Neural cell (in vitro differentiated cells): ENCODE measurements around the gene CTSF. TPM values are rescaled to one million over a fixed set of nuclear protein-coding genes. Genes with fewer than 3 reads are reported as not detected.

Experiments used
- H2AFZ ChIP-seq: fragments of 200-600, 300-800 bp; sonication (generic), shearing (Covaris generic); 2 replicates; pipeline ENCODE4 v1.6.0; 2014; ENCODE audit warnings: low read depth, mild to moderate bottlenecking, antibody characterized with exemption, low read length, moderate library complexity
- H3F3A ChIP-seq: fragments of 200-600 bp; shearing (Covaris generic); 2 replicates; pipeline ENCODE4 v1.6.1; 2016; ENCODE audit warnings: mild to moderate bottlenecking, moderate library complexity, mixed read lengths, antibody characterized with exemption, low read length; ENCODE audit not compliant: insufficient read depth, poor library complexity, severe bottlenecking
- H3K27ac ChIP-seq: fragments of 200-600, 300-800 bp; sonication (generic), shearing (Covaris generic); 2 replicates; pipeline ENCODE4 v1.5.1; 2014; ENCODE audit warnings: mild to moderate bottlenecking, low read length, moderate library complexity
- H3K27me3 ChIP-seq: fragments of 300-800, 200-600 bp; sonication (generic), shearing (Covaris generic); 2 replicates; pipeline ENCODE4 v1.6.0; 2014; ENCODE audit warnings: mild to moderate bottlenecking, low read depth, low read length, moderate library complexity; ENCODE audit not compliant: insufficient read depth
- H3K36me3 ChIP-seq: fragments of 300-800, 200-600 bp; sonication (generic), shearing (Covaris generic); 2 replicates; pipeline ENCODE4 v1.5.1; 2014; ENCODE audit warnings: mild to moderate bottlenecking, antibody characterized with exemption, low read length, moderate library complexity; ENCODE audit not compliant: insufficient read depth
- H3K4me2 ChIP-seq: fragments of 300-800, 200-600 bp; sonication (generic), shearing (Covaris generic); 2 replicates; pipeline ENCODE4 v1.6.0; 2014; ENCODE audit warnings: mild to moderate bottlenecking, low read length
- H3K4me3 ChIP-seq: fragments of 300-800, 200-600 bp; sonication (generic), shearing (Covaris generic); 2 replicates; pipeline ENCODE4 v1.5.1; 2014; ENCODE audit warnings: mild to moderate bottlenecking, low read length, moderate library complexity
- H3K79me2 ChIP-seq: fragments of 200-600 bp; shearing (Covaris generic); replicated peaks from 2 replicates; pipeline ENCODE4 v1.6.0; 2014; ENCODE audit warnings: mild to moderate bottlenecking, low read length, moderate library complexity; ENCODE audit not compliant: insufficient read depth
- H3K9ac ChIP-seq: fragments of 300-800, 200-600 bp; sonication (generic), shearing (Covaris generic); 2 replicates; pipeline ENCODE4 v1.6.1; 2016; ENCODE audit warnings: mild to moderate bottlenecking, low read length, mixed read lengths
- H3K9me2 ChIP-seq: fragments of 200-600 bp; shearing (Covaris generic); 2 replicates; pipeline ENCODE4 v1.6.1; 2016; ENCODE audit warnings: mild to moderate bottlenecking, low read length, mixed read lengths; ENCODE audit not compliant: insufficient read depth
- H3K9me3 ChIP-seq: fragments of 200-600, 300-800 bp; sonication (generic), shearing (Covaris generic); 2 replicates; pipeline ENCODE4 v1.6.1; 2016; ENCODE audit warnings: mild to moderate bottlenecking, mixed run types, low read length, moderate library complexity, mixed read lengths
- H4K20me1 ChIP-seq: fragments of 200-600 bp; shearing (Covaris generic); 2 replicates; pipeline ENCODE4 v1.6.1; 2016; ENCODE audit warnings: mild to moderate bottlenecking, mixed run types; ENCODE audit not compliant: insufficient read depth
- CTCF ChIP-seq: fragments of 450-650 bp; IDR thresholded peaks from 2 replicates; pipeline ENCODE4 v1.5.1; 2014; ENCODE audit warnings: antibody characterized with exemption, mild to moderate bottlenecking, moderate library complexity; ENCODE audit not compliant: poor library complexity, severe bottlenecking
- EP300 ChIP-seq: fragments of 450-650 bp; conservative IDR thresholded peaks from 2 replicates; pipeline ENCODE4 v1.6.1; 2014; ENCODE audit warnings: antibody characterized with exemption, mild to moderate bottlenecking, moderate library complexity; ENCODE audit not compliant: poor library complexity, severe bottlenecking
- EZH2 ChIP-seq: fragments of 200-600, 300-800 bp; shearing (Covaris generic), sonication (generic); IDR thresholded peaks from 2 replicates; pipeline ENCODE4 v1.6.1; 2014; ENCODE audit warnings: antibody characterized with exemption, low read length, borderline replicate concordance, mild to moderate bottlenecking; ENCODE audit not compliant: insufficient read depth, poor library complexity, severe bottlenecking
- MXI1 ChIP-seq: fragments of 450-650 bp; conservative IDR thresholded peaks from 2 replicates; pipeline ENCODE4 v1.6.1; 2014; ENCODE audit warnings: antibody characterized with exemption, mild to moderate bottlenecking; ENCODE audit not compliant: poor library complexity, severe bottlenecking
- POLR2AphosphoS5 ChIP-seq: IDR thresholded peaks from 2 replicates; pipeline ENCODE4 v1.6.1; 2012
- RAD21 ChIP-seq: fragments of 450-650 bp; conservative IDR thresholded peaks from 2 replicates; pipeline ENCODE4 v1.6.1; 2014; ENCODE audit warnings: antibody characterized with exemption, mild to moderate bottlenecking, moderate library complexity
- REST ChIP-seq: IDR thresholded peaks from 2 replicates; pipeline ENCODE4 v1.6.1; 2012; ENCODE audit warnings: borderline replicate concordance
- SMC3 ChIP-seq: fragments of 450-650 bp; conservative IDR thresholded peaks from 2 replicates; pipeline ENCODE4 v1.6.1; 2014; ENCODE audit warnings: antibody characterized with exemption, mild to moderate bottlenecking, moderate library complexity; ENCODE audit not compliant: poor library complexity
- TAF1 ChIP-seq: IDR thresholded peaks from 2 replicates; pipeline ENCODE4 v1.6.1; 2012; ENCODE audit warnings: low read depth
- polyA plus RNA-seq: library from polyadenylated mRNA; depleted of rRNA; stranded (reverse); fragments of >200 nt; gene quantifications from 2 replicates; pipeline ENCODE4 v1.2.3, GENCODE V29; 2014

CTSF gene
- polyA plus RNA-seq, 1 donor from 2014 or later, result 2.7 TPM

GRCh38 chr11:66555416-66555815 lies 13.0 kb downstream of the CTSF start:
- no peak overlapping the region for H3K4me2 ChIP-seq
- H3K9me2 ChIP-seq, result no peaks in the 10 kb centered on the region
- H3K36me3 ChIP-seq, result no peaks in the 10 kb centered on the region
- no peaks in the 10 kb centered on the region for H3F3A ChIP-seq
- no peaks in the 10 kb centered on the region for H3K9me3 ChIP-seq
- no peaks in the 10 kb centered on the region for H3K79me2 ChIP-seq
- no peak for TF ChIP-seq CTCF
- no peak for TF ChIP-seq EZH2
- TF ChIP-seq EP300, result no peak
- TF ChIP-seq TAF1, result no peak
- TF ChIP-seq SMC3, result no peak
- no peak for TF ChIP-seq REST
- TF ChIP-seq POLR2AphosphoS5, result no peak
- no peak for TF ChIP-seq MXI1
- no peak for TF ChIP-seq RAD21
- H2AFZ ChIP-seq, result no peak overlapping the region
- H3K4me3 ChIP-seq, result no peak overlapping the region
- H3K27me3 ChIP-seq, result no peaks in the 10 kb centered on the region
- no peak overlapping the region for H3K27ac ChIP-seq
- H4K20me1 ChIP-seq, result no peaks in the 10 kb centered on the region
- no peak overlapping the region for H3K9ac ChIP-seq

- Histone ChIP-seq H3K27ac (no peak overlapping the region), H3F3A (no peaks in the 10 kb centered on the region), H3K9me2 (no peaks in the 10 kb centered on the region), H4K20me1 (no peaks in the 10 kb centered on the region), H3K9me3 (no peaks in the 10 kb centered on the region), H3K79me2 (no peaks in the 10 kb centered on the region), H3K9ac (no peak overlapping the region), H3K36me3 (no peaks in the 10 kb centered on the region), H2AFZ (no peak overlapping the region), H3K27me3 (no peaks in the 10 kb centered on the region), H3K4me2 (no peak overlapping the region), H3K4me3 (no peak overlapping the region)
- TF ChIP-seq RAD21 (no peak), TAF1 (no peak), CTCF (no peak), REST (no peak), EZH2 (no peak), SMC3 (no peak), EP300 (no peak), POLR2AphosphoS5 (no peak), MXI1 (no peak)
Observed at GRCh38 chr11:66554602-66555001, 13.8 kb downstream of the CTSF start.
